ENCODE results near the gene RTP5.

RTP5 gene

GRCh38 chr2:241885291-241885945 lies 15.9 kb downstream of the RTP5 start:
- Histone ChIP-seq H3K4me1 (ENCODE audit: control insufficient read depth, insufficient read depth, low read length) (peaks cover 6% of the 10 kb centered on the region), H3K27ac (ENCODE audit: low read depth, low read length) (no peak overlapping the region), H3K27me3 (ENCODE audit: control insufficient read depth, insufficient read depth, low read length) (no peaks in the 10 kb centered on the region), H3K4me3 (ENCODE audit: low read length) (no peak overlapping the region), H3K36me3 (ENCODE audit: control insufficient read depth, insufficient read depth, low read length) (no peaks in the 10 kb centered on the region), H3K9ac (ENCODE audit: low read length) (no peak overlapping the region)

DNA sequence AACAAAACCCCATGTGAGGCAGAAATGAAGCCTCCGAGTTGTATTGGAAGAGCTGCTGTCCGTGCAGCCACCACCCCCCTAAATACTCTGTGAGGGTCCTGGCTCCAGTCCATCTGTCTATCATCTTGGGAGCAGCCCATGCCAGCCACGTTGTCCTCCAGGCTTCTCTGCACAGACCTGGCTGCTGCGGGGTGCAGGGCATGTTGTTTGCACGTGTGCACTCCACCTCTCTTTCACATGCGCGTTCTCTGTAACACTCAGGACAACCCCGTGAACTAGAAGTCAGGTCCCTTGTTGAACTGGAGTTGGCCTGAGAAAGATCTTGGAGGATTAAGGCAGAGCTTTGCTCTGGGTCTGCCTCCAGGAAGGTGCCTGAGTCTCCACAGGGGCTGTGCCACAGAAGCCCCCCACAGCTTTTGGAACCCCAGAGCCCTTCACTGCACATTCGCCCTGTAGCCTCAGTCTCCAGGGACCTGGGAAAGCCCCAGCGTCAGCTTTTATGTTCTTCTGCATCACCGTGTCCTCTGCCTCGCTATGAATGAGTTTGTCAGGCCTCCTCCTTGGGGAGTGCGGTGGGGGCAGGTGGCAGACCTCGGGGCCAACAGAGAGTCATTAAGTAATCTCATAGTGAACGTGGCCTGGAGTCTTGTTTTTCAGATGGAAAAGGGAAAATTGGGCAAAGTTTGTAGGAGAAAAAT lies 16.6 kb downstream of the RTP5 start:
- Histone ChIP-seq H3K9ac (ENCODE audit: low read length) (no peak overlapping the region), H3K36me3 (ENCODE audit: control insufficient read depth, insufficient read depth, low read length) (no peaks in the 10 kb centered on the region), H3K27ac (ENCODE audit: low read depth, low read length) (no peak overlapping the region), H3K4me3 (ENCODE audit: low read length) (no peak overlapping the region), H3K4me1 (ENCODE audit: control insufficient read depth, insufficient read depth, low read length) (peaks cover 6% of the 10 kb centered on the region), H3K27me3 (ENCODE audit: control insufficient read depth, insufficient read depth, low read length) (no peaks in the 10 kb centered on the region)

- Histone ChIP-seq H3K27ac (ENCODE audit: low read depth, low read length) (no peak overlapping the region), H3K9ac (ENCODE audit: low read length) (no peak overlapping the region), H3K27me3 (ENCODE audit: control insufficient read depth, insufficient read depth, low read length) (no peaks in the 10 kb centered on the region), H3K4me1 (ENCODE audit: control insufficient read depth, insufficient read depth, low read length) (peaks cover 4% of the 10 kb centered on the region), H3K4me3 (ENCODE audit: low read length) (no peak overlapping the region), H3K36me3 (ENCODE audit: control insufficient read depth, insufficient read depth, low read length) (no peaks in the 10 kb centered on the region)
Observed at GRCh38 chr2:241886840-241887447, 17.4 kb downstream of the RTP5 start.

DNA sequence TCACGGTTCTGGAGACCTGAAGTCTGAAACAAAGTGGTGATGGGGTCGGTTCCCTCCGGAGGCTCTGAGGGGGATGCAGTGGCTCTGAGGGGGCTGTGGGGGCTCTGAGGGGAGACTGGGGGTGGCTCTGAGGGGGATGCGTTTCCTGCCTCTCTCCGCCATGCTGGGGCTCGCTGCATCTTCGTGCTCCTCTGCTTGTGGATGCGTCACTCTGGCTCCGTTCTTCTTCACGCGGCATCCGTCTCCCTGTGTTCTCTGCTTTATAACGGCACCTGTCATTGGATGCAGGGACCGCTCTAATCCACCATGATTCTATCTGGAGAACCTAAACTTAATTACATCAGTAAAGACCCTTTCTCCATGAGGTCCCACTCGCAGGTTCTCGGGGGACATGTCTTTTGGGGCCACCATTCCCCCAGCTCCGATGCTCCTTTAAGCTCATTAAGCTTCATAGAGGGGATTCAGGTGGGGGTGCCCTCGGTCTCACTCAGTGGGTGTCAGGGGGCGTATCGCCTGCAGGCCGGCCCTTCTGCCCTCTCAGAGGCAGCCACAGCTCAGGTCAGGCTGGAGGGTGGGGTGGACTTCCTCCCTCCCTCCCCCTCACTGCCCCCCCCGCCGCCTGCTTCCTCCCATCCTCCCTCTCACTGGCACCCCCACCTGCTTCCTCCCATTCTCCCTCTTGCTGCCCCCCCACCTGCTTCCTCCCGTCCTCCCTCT lies 18.4 kb downstream of the RTP5 start:
- Histone ChIP-seq H3K4me3 (ENCODE audit: low read length) (no peak overlapping the region), H3K36me3 (ENCODE audit: control insufficient read depth, insufficient read depth, low read length) (no peaks in the 10 kb centered on the region), H3K9ac (ENCODE audit: low read length) (no peak overlapping the region), H3K4me1 (ENCODE audit: control insufficient read depth, insufficient read depth, low read length) (peaks cover 2% of the 10 kb centered on the region), H3K27ac (ENCODE audit: low read depth, low read length) (no peak overlapping the region), H3K27me3 (ENCODE audit: control insufficient read depth, insufficient read depth, low read length) (no peaks in the 10 kb centered on the region)

DNA sequence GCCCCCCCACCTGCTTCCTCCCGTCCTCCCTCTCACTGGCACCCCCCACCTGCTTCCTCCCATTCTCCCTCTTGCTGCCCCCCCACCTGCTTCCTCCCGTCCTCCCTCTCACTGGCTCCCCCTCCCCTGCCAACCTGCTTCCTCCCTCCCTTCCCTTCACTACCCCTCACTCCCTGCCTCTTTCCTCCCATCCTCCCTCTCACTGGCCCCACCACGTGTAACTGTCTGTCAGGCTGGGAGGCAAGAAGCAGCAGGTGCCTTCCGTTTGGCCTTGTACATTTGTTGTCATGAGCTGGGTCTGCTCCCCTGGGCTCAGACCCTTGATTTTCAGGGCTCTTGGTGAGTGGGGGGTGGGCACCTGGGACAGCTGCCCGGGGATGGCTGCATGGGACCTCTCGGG lies 19.1 kb downstream of the RTP5 start:
- peaks cover 2% of the 10 kb centered on the region for H3K4me1 ChIP-seq (ENCODE audit: control insufficient read depth, insufficient read depth, low read length)
- no peak overlapping the region for H3K4me3 ChIP-seq (ENCODE audit: low read length)
- no peak overlapping the region for H3K27ac ChIP-seq (ENCODE audit: low read depth, low read length)

DNA sequence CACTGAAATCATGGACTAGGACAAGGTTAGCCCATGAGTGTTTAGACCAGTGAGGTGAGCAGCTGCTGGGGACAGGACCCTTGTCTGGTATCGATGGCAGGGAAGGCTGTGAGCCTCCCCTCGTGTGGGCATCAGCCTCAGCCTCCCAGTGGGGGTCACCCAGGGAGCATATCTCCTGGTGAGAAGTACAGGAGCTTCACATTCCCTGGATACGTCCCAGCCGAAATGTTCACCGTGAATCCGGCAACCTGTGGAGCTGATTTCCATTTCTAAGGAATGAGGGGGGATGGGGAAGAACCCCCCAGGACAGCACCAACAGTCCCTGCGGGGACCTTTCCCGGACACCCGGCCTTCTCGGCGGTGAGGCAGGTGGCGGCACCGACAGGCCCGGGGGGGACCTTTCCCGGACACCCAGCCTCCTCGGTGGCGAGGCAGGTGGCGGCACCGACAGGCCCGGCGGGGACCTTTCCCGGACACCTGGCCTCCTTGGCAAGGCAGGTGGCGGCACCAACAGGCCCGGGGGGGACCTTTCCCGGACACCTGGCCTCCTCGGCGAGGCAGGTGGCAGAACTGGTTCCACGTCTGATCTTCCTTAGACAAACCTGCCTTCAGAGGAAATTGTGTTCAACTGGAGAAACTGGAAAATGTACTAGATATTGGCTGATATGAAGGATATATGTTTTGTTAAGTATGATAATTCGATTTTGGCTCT lies 21.2 kb downstream of the RTP5 start:
- no peak overlapping the region for H3K27ac ChIP-seq (ENCODE audit: low read depth, low read length)
- H3K9ac ChIP-seq (ENCODE audit: low read length), result no peak overlapping the region
- H3K36me3 ChIP-seq (ENCODE audit: control insufficient read depth, insufficient read depth, low read length), result no peaks in the 10 kb centered on the region
- no peaks in the 10 kb centered on the region for H3K27me3 ChIP-seq (ENCODE audit: control insufficient read depth, insufficient read depth, low read length)
- H3K4me3 ChIP-seq (ENCODE audit: low read length), result no peak overlapping the region
- H3K4me1 ChIP-seq (ENCODE audit: control insufficient read depth, insufficient read depth, low read length), result peaks cover 2% of the 10 kb centered on the region

More for the DNA sequence above, 19.1 kb downstream of the RTP5 start:
- Histone ChIP-seq H3K27me3 (ENCODE audit: control insufficient read depth, insufficient read depth, low read length) (no peaks in the 10 kb centered on the region), H3K9ac (ENCODE audit: low read length) (no peak overlapping the region), H3K36me3 (ENCODE audit: control insufficient read depth, insufficient read depth, low read length) (no peaks in the 10 kb centered on the region)

DNA sequence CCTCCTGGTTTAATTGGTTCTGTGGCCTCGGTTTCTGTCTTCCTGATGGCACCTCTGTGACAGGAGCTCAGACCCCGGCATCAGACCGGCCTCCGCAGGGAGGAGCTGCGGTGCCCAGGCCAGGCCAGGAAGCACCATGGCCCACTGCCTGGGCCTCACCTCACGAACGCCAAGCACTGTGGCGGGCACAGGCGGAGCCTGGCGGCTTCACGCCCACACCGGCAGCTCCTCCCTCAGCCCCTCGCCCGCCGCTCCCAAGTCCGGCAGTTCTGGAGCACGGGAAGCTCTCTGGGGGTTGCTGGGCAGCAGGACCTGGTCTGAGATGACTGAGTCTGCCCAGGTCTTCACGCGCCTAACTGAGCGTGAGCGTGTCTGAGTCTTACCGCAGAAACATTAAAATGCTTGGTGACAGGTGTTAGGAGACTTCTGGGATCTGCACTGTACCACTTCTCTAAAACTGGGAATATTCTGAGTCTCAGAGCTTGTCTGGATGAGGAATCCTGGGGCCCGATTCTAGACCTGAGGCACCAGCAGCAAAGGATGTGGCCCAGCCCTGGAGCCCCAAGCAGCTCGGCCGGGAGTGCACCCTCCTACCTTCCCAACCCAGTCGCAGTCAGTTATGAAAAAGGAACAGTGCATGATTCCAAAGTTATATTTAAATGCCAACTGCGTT lies 21.9 kb downstream of the RTP5 start:
- Histone ChIP-seq H3K9ac (ENCODE audit: low read length) (no peak overlapping the region), H3K4me3 (ENCODE audit: low read length) (no peak overlapping the region), H3K27ac (ENCODE audit: low read depth, low read length) (no peak overlapping the region), H3K36me3 (ENCODE audit: control insufficient read depth, insufficient read depth, low read length) (no peaks in the 10 kb centered on the region), H3K4me1 (ENCODE audit: control insufficient read depth, insufficient read depth, low read length) (peaks cover 2% of the 10 kb centered on the region), H3K27me3 (ENCODE audit: control insufficient read depth, insufficient read depth, low read length) (no peaks in the 10 kb centered on the region)

DNA sequence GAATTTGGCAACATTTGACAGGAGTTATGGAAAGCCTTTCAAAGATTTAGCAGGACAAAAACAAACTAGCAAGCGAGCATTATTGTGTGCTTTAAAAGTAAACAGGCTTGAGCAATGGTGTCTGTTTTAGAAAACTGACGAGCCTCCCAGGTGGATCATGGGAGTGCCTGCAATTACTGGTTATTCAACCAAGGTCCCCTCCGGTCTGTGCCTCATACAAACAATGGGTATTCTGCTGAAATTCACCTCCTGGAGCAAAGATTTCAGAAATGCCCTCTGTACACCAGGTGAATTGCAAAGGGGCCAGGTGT lies 22.4 kb downstream of the RTP5 start:
- no peak overlapping the region for H3K4me3 ChIP-seq (ENCODE audit: low read length)
- no peak overlapping the region for H3K9ac ChIP-seq (ENCODE audit: low read length)
- no peak overlapping the region for H3K27ac ChIP-seq (ENCODE audit: low read depth, low read length)
- peaks cover 2% of the 10 kb centered on the region for H3K4me1 ChIP-seq (ENCODE audit: control insufficient read depth, insufficient read depth, low read length)
- H3K36me3 ChIP-seq (ENCODE audit: control insufficient read depth, insufficient read depth, low read length), result no peaks in the 10 kb centered on the region
- no peaks in the 10 kb centered on the region for H3K27me3 ChIP-seq (ENCODE audit: control insufficient read depth, insufficient read depth, low read length)

DNA sequence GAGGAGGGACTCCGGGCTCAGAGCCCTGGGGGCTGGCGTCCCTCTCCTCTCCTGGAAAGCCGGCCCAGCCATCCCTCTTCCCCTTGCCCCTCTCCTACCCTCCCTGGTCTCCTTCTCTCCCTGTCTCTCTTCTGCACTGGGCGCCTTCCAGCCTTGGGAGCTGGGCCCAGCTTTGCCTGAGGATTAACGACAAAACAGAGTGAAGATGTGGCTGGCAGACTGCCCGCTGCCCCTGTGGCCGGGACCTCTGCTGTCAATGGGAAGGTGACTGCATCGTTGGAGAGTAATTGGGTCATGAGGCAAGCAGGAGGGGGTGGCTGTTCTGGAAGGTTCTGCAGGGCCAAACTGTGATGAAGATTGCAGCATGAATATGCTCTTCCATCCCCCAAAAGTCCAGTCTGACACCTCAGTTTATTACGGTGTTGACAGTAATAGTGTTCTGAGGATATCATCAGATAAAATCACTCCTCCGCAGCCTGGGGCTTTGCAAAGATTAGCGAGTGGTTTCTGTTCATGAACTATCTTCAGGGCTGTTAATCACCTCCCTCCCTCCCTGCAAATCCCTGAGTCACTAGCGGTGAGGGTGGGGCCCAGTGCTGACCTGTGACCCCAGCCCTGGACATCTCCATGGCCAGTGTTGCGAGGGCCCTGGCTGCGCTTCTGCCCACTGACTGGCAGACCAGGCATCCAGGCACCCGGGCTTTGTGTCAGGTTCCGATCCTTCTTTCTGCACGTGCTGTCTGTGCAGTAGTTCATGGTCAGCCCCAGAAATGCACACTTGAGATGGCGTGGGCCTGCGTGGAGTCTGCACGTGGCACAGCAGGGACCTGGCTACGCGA lies 23.0 kb downstream of the RTP5 start:
- Histone ChIP-seq H3K4me1 (ENCODE audit: control insufficient read depth, insufficient read depth, low read length) (peaks cover 2% of the 10 kb centered on the region), H3K27me3 (ENCODE audit: control insufficient read depth, insufficient read depth, low read length) (no peaks in the 10 kb centered on the region), H3K36me3 (ENCODE audit: control insufficient read depth, insufficient read depth, low read length) (no peaks in the 10 kb centered on the region), H3K4me3 (ENCODE audit: low read length) (no peak overlapping the region), H3K27ac (ENCODE audit: low read depth, low read length) (no peak overlapping the region), H3K9ac (ENCODE audit: low read length) (no peak overlapping the region)

DNA sequence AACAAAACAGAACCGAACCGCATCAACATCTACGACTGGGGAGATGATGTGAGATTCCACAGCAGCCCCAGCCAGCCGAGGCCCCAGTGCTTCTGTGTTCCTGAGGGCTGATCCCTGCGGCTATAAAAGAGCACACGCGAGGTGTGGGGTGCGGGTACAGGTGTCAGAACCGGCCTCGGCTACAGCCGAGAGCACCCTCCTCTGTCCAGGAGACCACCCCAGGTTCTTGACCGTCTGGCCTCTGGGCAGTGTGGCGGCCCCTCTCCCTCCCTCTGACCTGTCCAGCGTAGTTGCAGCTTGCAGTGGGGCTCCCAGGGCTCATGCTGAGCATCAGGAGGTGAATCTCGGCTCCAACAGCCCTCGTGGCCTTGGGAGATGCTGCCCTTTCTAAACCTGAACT lies 23.7 kb downstream of the RTP5 start:
- Histone ChIP-seq H3K4me3 (ENCODE audit: low read length) (no peak overlapping the region), H3K27me3 (ENCODE audit: control insufficient read depth, insufficient read depth, low read length) (no peaks in the 10 kb centered on the region), H3K4me1 (ENCODE audit: control insufficient read depth, insufficient read depth, low read length) (peaks cover 2% of the 10 kb centered on the region), H3K9ac (ENCODE audit: low read length) (no peak overlapping the region), H3K36me3 (ENCODE audit: control insufficient read depth, insufficient read depth, low read length) (no peaks in the 10 kb centered on the region), H3K27ac (ENCODE audit: low read depth, low read length) (no peak overlapping the region)

DNA sequence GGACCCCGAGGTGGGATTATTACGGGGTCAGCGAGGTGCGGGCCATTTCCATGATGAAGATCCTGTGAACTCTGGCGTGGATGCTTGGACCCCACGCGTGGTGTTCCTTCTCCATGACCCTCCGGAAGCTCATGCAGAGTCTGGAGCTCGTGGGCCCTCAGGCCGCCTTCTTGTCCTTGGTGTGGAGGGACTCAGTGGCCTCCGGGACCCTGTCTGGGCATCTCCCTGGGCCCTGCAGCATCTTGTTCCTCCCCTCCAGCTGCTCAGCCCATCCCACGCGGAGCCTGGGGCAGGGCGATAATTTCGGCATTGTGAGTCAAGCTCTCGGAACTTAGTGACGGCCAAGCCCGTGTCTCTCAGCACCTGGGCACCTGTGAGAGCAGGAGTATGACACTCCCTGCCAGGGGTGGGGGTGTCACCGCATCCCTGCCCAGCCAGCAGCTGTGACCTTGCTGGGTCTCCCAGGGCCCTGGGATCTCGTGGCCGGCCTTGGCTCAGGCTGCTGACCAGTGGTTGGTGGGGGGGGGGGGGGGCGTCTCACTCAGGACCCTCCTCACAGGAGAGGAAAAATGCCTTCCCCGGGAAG lies 24.6 kb downstream of the RTP5 start:
- Histone ChIP-seq H3K9ac (ENCODE audit: low read length) (no peak overlapping the region), H3K36me3 (ENCODE audit: control insufficient read depth, insufficient read depth, low read length) (no peaks in the 10 kb centered on the region), H3K27ac (ENCODE audit: low read depth, low read length) (no peak overlapping the region), H3K4me1 (ENCODE audit: control insufficient read depth, insufficient read depth, low read length) (peaks cover 2% of the 10 kb centered on the region), H3K27me3 (ENCODE audit: control insufficient read depth, insufficient read depth, low read length) (no peaks in the 10 kb centered on the region), H3K4me3 (ENCODE audit: low read length) (no peak overlapping the region)

All from rectal smooth muscle tissue (tissue), 1 donor.